ENCODE results near the gene CYP27C1. TPM values are rescaled to one million over a fixed set of nuclear protein-coding genes. Genes with fewer than 3 reads are reported as not detected.

Gene CYP27C1
- total and polyA plus RNA-seq, 2 of the 13 experiments (the other 11 are each of a cell fraction or from before 2014, with no cell fraction given): not detected

- DNase-seq (ENCODE audit: low spot score): no peak
Observed at GRCh38 chr2:127256381-127256780, 36.3 kb upstream of the CYP27C1 start.

More at GRCh38 chr2:127256381-127256780, 36.3 kb upstream of the CYP27C1 start:
- no peak overlapping the region for H3K4me3 ChIP-seq (replicated peaks in 1 of 3; ENCODE audit: insufficient read depth in 1 of 3, low read depth in 2 of 3, low read length in 3 of 3)
- no peak overlapping the region for H3K9ac ChIP-seq (ENCODE audit: insufficient read depth, low read depth, low read length)
- H3K27ac ChIP-seq (ENCODE audit: extremely low read length, insufficient read depth, low read length): no peak overlapping the region
- H3K27me3 ChIP-seq (ENCODE audit: control insufficient read depth in 1 of 2, insufficient read depth in 2 of 2, low read length in 2 of 2): no peaks in the 10 kb centered on the region
- intact Hi-C loops (cut with micrococcal nuclease; ENCODE audit: unreplicated experiment) (no loop called here), in situ Hi-C loops (cut with HindIII; ENCODE audit: extremely low pct_ligation_motif_present, low pct_unique_long_range_greater_than_20kb) (no loop called here)
- ATAC-seq (no peak; the same call in 2 of the 3 replicates), FAIRE-seq (no peak)
- H3K4me2 ChIP-seq (ENCODE audit: low read depth, low read length): no peak overlapping the region
- no peak for TF ChIP-seq SCMH1 (CRISPR knock-in tag; IDR thresholded peaks at IDR 0.05; ENCODE audit: borderline replicate concordance)
- TF ChIP-seq JUNB (CRISPR knock-in tag; IDR thresholded peaks at IDR 0.05; ENCODE audit: borderline replicate concordance): no peak
- TF ChIP-seq GLI4 (CRISPR knock-in tag; IDR thresholded peaks at IDR 0.05; ENCODE audit: borderline replicate concordance): no peak
- no peak for TF ChIP-seq NONO (IDR thresholded peaks at IDR 0.05)
- TF ChIP-seq NONO (CRISPR knock-in tag; conservative IDR thresholded peaks at IDR 0.05): no peak
- TF ChIP-seq MYPOP (CRISPR knock-in tag; IDR thresholded peaks at IDR 0.05): no peak
- TF ChIP-seq PHF5A (CRISPR knock-in tag; IDR thresholded peaks at IDR 0.05; ENCODE audit: low read depth, unreplicated experiment): no peak
- TF ChIP-seq ZUFSP (CRISPR knock-in tag; IDR thresholded peaks at IDR 0.05; ENCODE audit: borderline replicate concordance): no peak
- no peak for TF ChIP-seq ZNF33A (CRISPR knock-in tag; IDR thresholded peaks at IDR 0.05; ENCODE audit: borderline replicate concordance)
- TF ChIP-seq ZNF678 (CRISPR knock-in tag; IDR thresholded peaks at IDR 0.05): no peak
- no peak for TF ChIP-seq HOXA7 (CRISPR knock-in tag; IDR thresholded peaks at IDR 0.05)
- no peak for TF ChIP-seq ZNF614 (CRISPR knock-in tag; IDR thresholded peaks at IDR 0.05; ENCODE audit: borderline replicate concordance)
- POLR2A ChIA-PET: no interaction called here
- no peak overlapping the region for H2AFZ ChIP-seq (ENCODE audit: low read length)
- H3K79me2 ChIP-seq (ENCODE audit: insufficient read depth, low read length): no peaks in the 10 kb centered on the region
- H4K20me1 ChIP-seq (ENCODE audit: insufficient read depth, low read length): no peaks in the 10 kb centered on the region
- no TSS peak for BruUV-seq (replicated peaks)
- CTCF ChIA-PET (ENCODE audit: low intra/inter-chr PET ratio, low total read pairs): no interaction called here
- no peaks in the 10 kb centered on the region for H3K9me3 ChIP-seq (ENCODE audit: low read length)
- peaks cover 5% of the 10 kb centered on the region; the same call in 1 of the 2 replicates for H3K4me1 ChIP-seq (ENCODE audit: insufficient read depth, low read length)
- H3K36me3 ChIP-seq (replicated peaks in 1 of 2; ENCODE audit: control insufficient read depth in 1 of 2, insufficient read depth in 2 of 2, low read length in 2 of 2): peaks cover 30 to 50% of the 10 kb centered on the region in 2 experiments
- 98% methylated on average over 3 of the region's 3 CpGs for WGBS (ENCODE audit: low lambda C conversion rate)

All from HepG2 (cell line).